ENCODE measurements around the gene TGM2. TPM values are rescaled to one million over a fixed set of nuclear protein-coding genes. Genes with fewer than 3 reads are reported as not detected.

The TGM2 gene
- total and polyA plus RNA-seq, 2 donors (not counting 1 experiment from before 2014, with no cell fraction given): 2.4 to 60.8 TPM

Small RNAs within 50 kb of the gene (small RNA-seq; reads per million reads assigned to genes)
- gene RN7SL237P (ENCODE audit: insufficient read length, low read depth, low replicate concordance): not detected

Other genes with a start within 250 kb of the TGM2 start
- gene TTI1, start 131.8 kb downstream of the TGM2 start, total RNA-seq: 33.9 and 34.5 TPM in 2 replicates
- gene TTI1, start 131.8 kb downstream of the TGM2 start, polyA plus RNA-seq: 12.9 and 13.9 TPM in 2 replicates
- gene RPRD1B, start 131.5 kb downstream of the TGM2 start, total RNA-seq: 54.9 and 55.9 TPM in 2 replicates
- 6.0 and 10.2 TPM in 2 replicates for gene RPRD1B, start 131.5 kb downstream of the TGM2 start, polyA plus RNA-seq
- not detected in 2 replicates for gene KIAA1755, start 95.5 kb upstream of the TGM2 start, total RNA-seq
- not detected in 2 replicates for gene KIAA1755, start 95.5 kb upstream of the TGM2 start, polyA plus RNA-seq
- 0.44 TPM in 1 of 2 replicates, not detected in the other for gene BPI, start 138.9 kb upstream of the TGM2 start, total RNA-seq
- gene BPI, start 138.9 kb upstream of the TGM2 start, polyA plus RNA-seq: 0.10 and 0.13 TPM in 2 replicates
- gene LBP, start 181.2 kb upstream of the TGM2 start, total RNA-seq: not detected in 2 replicates
- gene LBP, start 181.2 kb upstream of the TGM2 start, polyA plus RNA-seq: not detected in 2 replicates